ENCODE measurements around the gene CDK14.

Gene CDK14

GRCh38 chr7:91039033-91039432 lies 442.9 kb downstream of the CDK14 start:
- peaks cover 0 to 12% (median 1%) of the 10 kb centered on the region in 4 donors for H3K4me1 ChIP-seq
- H3K9me3 ChIP-seq = no peaks in the 10 kb centered on the region
- TF ChIP-seq, protein P1, sequence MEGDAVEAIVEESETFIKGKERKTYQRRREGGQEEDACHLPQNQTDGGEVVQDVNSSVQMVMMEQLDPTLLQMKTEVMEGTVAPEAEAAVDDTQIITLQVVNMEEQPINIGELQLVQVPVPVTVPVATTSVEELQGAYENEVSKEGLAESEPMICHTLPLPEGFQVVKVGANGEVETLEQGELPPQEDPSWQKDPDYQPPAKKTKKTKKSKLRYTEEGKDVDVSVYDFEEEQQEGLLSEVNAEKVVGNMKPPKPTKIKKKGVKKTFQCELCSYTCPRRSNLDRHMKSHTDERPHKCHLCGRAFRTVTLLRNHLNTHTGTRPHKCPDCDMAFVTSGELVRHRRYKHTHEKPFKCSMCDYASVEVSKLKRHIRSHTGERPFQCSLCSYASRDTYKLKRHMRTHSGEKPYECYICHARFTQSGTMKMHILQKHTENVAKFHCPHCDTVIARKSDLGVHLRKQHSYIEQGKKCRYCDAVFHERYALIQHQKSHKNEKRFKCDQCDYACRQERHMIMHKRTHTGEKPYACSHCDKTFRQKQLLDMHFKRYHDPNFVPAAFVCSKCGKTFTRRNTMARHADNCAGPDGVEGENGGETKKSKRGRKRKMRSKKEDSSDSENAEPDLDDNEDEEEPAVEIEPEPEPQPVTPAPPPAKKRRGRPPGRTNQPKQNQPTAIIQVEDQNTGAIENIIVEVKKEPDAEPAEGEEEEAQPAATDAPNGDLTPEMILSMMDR (IDR thresholded peaks at IDR 0.05) = no peak
- no peak overlapping the region for H3K27ac ChIP-seq
- intact Hi-C loops (cut with DNase I; ENCODE audit: low total_unique reads) = loop anchor here (5.0 to 10.0 kb wide), 2 partner anchors 487 to 584 kb away; no protein-coding TSS in a partner anchor
- no peak for DNase-seq
- H3K4me3 ChIP-seq = no peak overlapping the region
- H3K36me3 ChIP-seq = no peaks in the 10 kb centered on the region
- no peaks in the 10 kb centered on the region for H3K27me3 ChIP-seq

- H3K4me3 ChIP-seq = no peak overlapping the region
- intact Hi-C loops (cut with DNase I; ENCODE audit: low total_unique reads) = no loop called here
- H3K36me3 ChIP-seq = no peaks in the 10 kb centered on the region
- H3K9me3 ChIP-seq = no peaks in the 10 kb centered on the region
- no peaks in the 10 kb centered on the region for H3K27me3 ChIP-seq
- DNase-seq = no peak
- TF ChIP-seq, protein P1 (IDR thresholded peaks at IDR 0.05) = no peak
- H3K27ac ChIP-seq = no peak overlapping the region
- H3K4me1 ChIP-seq = peaks cover 0 to 30% (median 10%) of the 10 kb centered on the region in 4 donors
Observed at GRCh38 chr7:91041141-91041540, 445.0 kb downstream of the CDK14 start.

- Histone ChIP-seq H3K9me3 (no peaks in the 10 kb centered on the region), H3K36me3 (no peaks in the 10 kb centered on the region), H3K4me1 (peaks cover 0 to 38% (median 17%) of the 10 kb centered on the region in 4 donors), H3K27me3 (no peaks in the 10 kb centered on the region), H3K4me3 (no peak overlapping the region), H3K27ac (no peak overlapping the region)
- intact Hi-C loops (cut with DNase I; ENCODE audit: low total_unique reads) = no loop called here
- no peak for DNase-seq
- TF ChIP-seq, protein P1 (IDR thresholded peaks at IDR 0.05) = no peak
Observed at GRCh38 chr7:91041901-91042484, 445.9 kb downstream of the CDK14 start.

DNA sequence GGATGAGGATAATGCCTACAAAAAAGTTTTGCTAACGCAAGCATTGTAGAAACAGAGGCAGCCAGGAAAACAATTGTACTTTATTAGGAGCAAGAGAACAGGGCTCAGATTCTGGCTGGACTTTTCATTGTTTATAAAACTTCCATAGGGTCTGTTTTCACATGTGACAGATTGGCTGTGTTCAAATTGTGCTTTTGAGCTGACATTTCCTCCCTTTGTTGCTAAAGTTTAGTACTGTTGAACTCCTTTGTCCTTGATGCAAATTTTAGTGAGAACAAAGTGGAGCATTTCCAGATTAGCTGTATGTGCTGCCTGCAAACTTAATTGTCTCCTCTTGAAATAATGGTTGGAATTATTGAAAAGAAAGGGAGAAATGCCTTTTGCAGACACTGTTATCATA lies 447.1 kb downstream of the CDK14 start:
- intact Hi-C loops (cut with DNase I; ENCODE audit: low total_unique reads) = no loop called here
- Histone ChIP-seq H3K4me1 (peaks cover 0 to 48% (median 18%) of the 10 kb centered on the region in 4 donors), H3K27ac (no peak overlapping the region), H3K27me3 (no peaks in the 10 kb centered on the region), H3K36me3 (no peaks in the 10 kb centered on the region), H3K9me3 (no peaks in the 10 kb centered on the region), H3K4me3 (no peak overlapping the region)
- DNase-seq = no peak
- TF ChIP-seq, protein P1 (IDR thresholded peaks at IDR 0.05) = no peak

GRCh38 chr7:91043924-91044645 lies 448.0 kb downstream of the CDK14 start:
- Histone ChIP-seq H3K27me3 (no peaks in the 10 kb centered on the region), H3K9me3 (no peaks in the 10 kb centered on the region), H3K4me3 (no peak overlapping the region), H3K4me1 (peaks cover 0 to 48% (median 18%) of the 10 kb centered on the region in 4 donors), H3K27ac (peak overlapping the region; percentile 49 to 62), H3K36me3 (no peaks in the 10 kb centered on the region)
- TF ChIP-seq, protein P1 (IDR thresholded peaks at IDR 0.05) = no peak
- intact Hi-C loops (cut with DNase I; ENCODE audit: low total_unique reads) = no loop called here
- no peak for DNase-seq

Measured in tibial artery (tissue), 4 donors.